Aorta (tissue), 5 donors: ENCODE measurements around the gene GPS1. TPM values are rescaled to one million over a fixed set of nuclear protein-coding genes. Genes with fewer than 3 reads are reported as not detected.

Source experiments
- ATAC-seq: fragments of 200-7000 bp; cut with Tn5 transposase; one replicate; pipeline ENCODE4 v1.9.1; 2022; ENCODE audit warnings: moderate library complexity; ENCODE audit not compliant: low FRiP score
- DNase-seq, 2 donors: peaks; one replicate each; pipeline ENCODE4 v3.0.0-alpha.2; 2020
- H3K27ac ChIP-seq, 2 donors: one replicate each; pipeline ENCODE4 v1.5.1; 2013; ENCODE audit warnings: low read length in 2 of 2, mild to moderate bottlenecking in 2 of 2, moderate library complexity in 2 of 2, control low read depth in 1 of 2, inconsistent platforms in 1 of 2, low read depth in 1 of 2
- H3K27me3 ChIP-seq, 2 donors: one replicate each; pipeline ENCODE4 v1.6.1; 2013; ENCODE audit warnings: control low read depth in 1 of 2, low read length in 1 of 2, mild to moderate bottlenecking in 1 of 2, moderate library complexity in 1 of 2; ENCODE audit not compliant: insufficient read depth in 2 of 2, control insufficient read depth in 1 of 2
- H3K36me3 ChIP-seq, 2 donors: one replicate each; pipeline ENCODE4 v1.6.1; 2013; ENCODE audit warnings: control low read depth in 1 of 2, low read length in 1 of 2, mild to moderate bottlenecking in 1 of 2; ENCODE audit not compliant: insufficient read depth in 2 of 2, control insufficient read depth in 1 of 2
- H3K4me1 ChIP-seq, 2 donors: one replicate each; pipeline ENCODE4 v1.6.1; 2013; ENCODE audit warnings: low read length in 2 of 2, control low read depth in 1 of 2, mild to moderate bottlenecking in 1 of 2, moderate library complexity in 1 of 2; ENCODE audit not compliant: insufficient read depth in 2 of 2, control insufficient read depth in 1 of 2
- H3K4me3 ChIP-seq, 2 donors: one replicate each; pipeline ENCODE4 v1.5.1; 2013; ENCODE audit warnings: low read length in 2 of 2, control low read depth in 1 of 2, mild to moderate bottlenecking in 1 of 2
- H3K9me3 ChIP-seq: one replicate; pipeline ENCODE4 v1.6.1; 2013; ENCODE audit warnings: mild to moderate bottlenecking, low read length; ENCODE audit not compliant: control insufficient read depth
- WGBS, 2 donors: extraction: QIAGEN DNeasy Blood & Tissue Kit; methylation state at CpG; one replicate each; pipeline ENCODE4 v1.1.7; 2013; 5-methylcytosine and 5-hydroxymethylcytosine counted together
- intact Hi-C, 2 donors: fragments of 100-400 bp; cut with DNase I; formaldehyde crosslinking; loops; one replicate each; pipeline versions ENCODE4 v1.14.2 to v1.15.0; 2022
- polyA plus RNA-seq, 2 donors: library from polyadenylated mRNA; stranded (reverse); fragments of 200-250 nt; gene quantifications; one replicate each; pipeline ENCODE4 v1.2.3, GENCODE V29; 2013
- total RNA-seq, 2 donors: library from RNA; stranded (reverse); fragmentation: NEBNext Ultra II Directional; extraction: Animal tissue kit (Norgen Biotek cat#: 25700); gene quantifications; one replicate each; pipeline ENCODE4 v1.2.1, GENCODE V29; 2021
- donor health status: healthy with polysubstance abuse.
- donor health status: Bipolar disorder and iron deficiency.
- donor health status: DM: no; HTN: no; CAD: no.
- donor health status: DM: no; HTN: no; CAD: no.
- donor health status: DM: yes; HTN: yes; CAD: no.

GPS1 gene
- total and polyA plus RNA-seq, 4 donors, result 46.9 to 171 (median 54.1) TPM

GRCh38 chr17:82103553-82104451 lies 52.1 kb downstream of the GPS1 start:
- no peaks in the 10 kb centered on the region for H3K36me3 ChIP-seq
- H3K9me3 ChIP-seq, result no peaks in the 10 kb centered on the region
- H3K4me1 ChIP-seq, result no peaks in the 10 kb centered on the region
- DNase-seq (peak in 1 of 2 donors; percentile 71), ATAC-seq (peak; percentile 36)
- H3K27ac ChIP-seq, result no peak overlapping the region
- WGBS, 2 donors, result 56 to 59% methylated on average over 22 to 24 of the region's 24 CpGs
- H3K4me3 ChIP-seq, result no peak overlapping the region
- no peaks in the 10 kb centered on the region for H3K27me3 ChIP-seq
- intact Hi-C loops, result no loop called here

GRCh38 chr17:82104797-82105416 lies 53.2 kb downstream of the GPS1 start:
- H3K9me3 ChIP-seq, result no peaks in the 10 kb centered on the region
- no peaks in the 10 kb centered on the region for H3K27me3 ChIP-seq
- WGBS, 2 donors, result 94% methylated on average over 11 of the region's 11 CpGs
- H3K36me3 ChIP-seq, result no peaks in the 10 kb centered on the region
- no peak for DNase-seq
- no peaks in the 10 kb centered on the region for H3K4me1 ChIP-seq
- H3K27ac ChIP-seq, result no peak overlapping the region
- intact Hi-C loops, result no loop called here
- ATAC-seq, result no peak
- H3K4me3 ChIP-seq, result no peak overlapping the region

- WGBS, 2 donors, result 92% methylated on average over 13 of the region's 13 CpGs
- Histone ChIP-seq H3K4me3 (no peak overlapping the region), H3K27ac (no peak overlapping the region), H3K36me3 (no peaks in the 10 kb centered on the region), H3K4me1 (no peaks in the 10 kb centered on the region), H3K9me3 (no peaks in the 10 kb centered on the region), H3K27me3 (no peaks in the 10 kb centered on the region)
- intact Hi-C loops, result no loop called here
- ATAC-seq (no peak), DNase-seq (no peak)
These were observed 53.8 kb downstream of the GPS1 start for GRCh38 chr17:82105417-82105881.

GRCh38 chr17:82105882-82106687 lies 54.4 kb downstream of the GPS1 start:
- peak; percentile 24 for ATAC-seq
- Histone ChIP-seq H3K9me3 (no peaks in the 10 kb centered on the region), H3K27me3 (no peaks in the 10 kb centered on the region), H3K36me3 (no peaks in the 10 kb centered on the region), H3K27ac (peak overlapping the region in 1 of 2 donors; percentile 58), H3K4me3 (no peak overlapping the region), H3K4me1 (no peaks in the 10 kb centered on the region)
- 42 to 45% methylated on average over 23 to 24 of the region's 24 CpGs for WGBS, 2 donors
- DNase-seq, result peak in 1 of 2 donors; percentile 69
- intact Hi-C loops, result no loop called here

GRCh38 chr17:82106688-82107305 lies 55.1 kb downstream of the GPS1 start:
- no peaks in the 10 kb centered on the region for H3K9me3 ChIP-seq
- no peaks in the 10 kb centered on the region for H3K27me3 ChIP-seq
- no peak overlapping the region for H3K4me3 ChIP-seq
- WGBS, 2 donors, result 6 to 8% methylated on average over 9 of the region's 9 CpGs
- H3K27ac ChIP-seq, result peak overlapping the region in 1 of 2 donors; percentile 58
- H3K4me1 ChIP-seq, result no peaks in the 10 kb centered on the region
- no peaks in the 10 kb centered on the region for H3K36me3 ChIP-seq
- intact Hi-C loops, result no loop called here
- DNase-seq (peak in 1 of 2 donors; percentile 53), ATAC-seq (peak; percentile 25)

Other genes starting within 250 kb of the GPS1 start
- under 1 TPM; 0.39 to 0.63 TPM for gene GCGR, start 247.7 kb upstream of the GPS1 start, total RNA-seq
- not detected for gene GCGR, start 247.7 kb upstream of the GPS1 start, polyA plus RNA-seq
- gene MCRIP1, start 218.6 kb upstream of the GPS1 start, total RNA-seq, result 100 to 1,000 TPM in 1 of 2 donors, 10 to 100 TPM in 1; 93.5 to 105 TPM
- gene MCRIP1, start 218.6 kb upstream of the GPS1 start, polyA plus RNA-seq, result 100 to 1,000 TPM; 158 to 310 TPM
- gene PPP1R27, start 216.8 kb upstream of the GPS1 start, total RNA-seq, result not detected
- gene PPP1R27, start 216.8 kb upstream of the GPS1 start, polyA plus RNA-seq, result under 1 TPM in 1 of 2 donors, not detected in 1; 0.41 TPM
- 100 to 1,000 TPM; 407 to 436 TPM for gene P4HB, start 191.4 kb upstream of the GPS1 start, total RNA-seq
- 100 to 1,000 TPM; 275 to 537 TPM for gene P4HB, start 191.4 kb upstream of the GPS1 start, polyA plus RNA-seq
- 100 to 1,000 TPM; 303 to 422 TPM for gene ARHGDIA, start 180.6 kb upstream of the GPS1 start, total RNA-seq
- 100 to 1,000 TPM; 163 to 310 TPM for gene ARHGDIA, start 180.6 kb upstream of the GPS1 start, polyA plus RNA-seq
- gene ALYREF, start 160.3 kb upstream of the GPS1 start, total RNA-seq, result 10 to 100 TPM; 38.6 to 43.3 TPM
- gene ALYREF, start 160.3 kb upstream of the GPS1 start, polyA plus RNA-seq, result 10 to 100 TPM; 29.7 to 36.1 TPM
- gene ANAPC11, start 160.2 kb upstream of the GPS1 start, total RNA-seq, result 10 to 100 TPM; 65.6 to 80.1 TPM
- 100 to 1,000 TPM; 190 to 195 TPM for gene ANAPC11, start 160.2 kb upstream of the GPS1 start, polyA plus RNA-seq
- 1 to 10 TPM in 1 of 2 donors, under 1 TPM in 1; 0.58 to 1.0 TPM for gene NPB, start 149.7 kb upstream of the GPS1 start, total RNA-seq
- gene NPB, start 149.7 kb upstream of the GPS1 start, polyA plus RNA-seq, result 1 to 10 TPM in 1 of 2 donors, not detected in 1; 2.4 TPM
- gene PCYT2, start 140.5 kb upstream of the GPS1 start, total RNA-seq, result 10 to 100 TPM; 14.6 to 20.8 TPM
- 10 to 100 TPM; 30.1 to 33.2 TPM for gene PCYT2, start 140.5 kb upstream of the GPS1 start, polyA plus RNA-seq
- gene SIRT7, start 133.7 kb upstream of the GPS1 start, total RNA-seq, result 10 to 100 TPM; 18.6 to 21.6 TPM
- gene SIRT7, start 133.7 kb upstream of the GPS1 start, polyA plus RNA-seq, result 10 to 100 TPM in 1 of 2 donors, 1 to 10 TPM in 1; 8.5 to 43.1 TPM
- gene MAFG, start 124.2 kb upstream of the GPS1 start, total RNA-seq, result 10 to 100 TPM; 29.4 to 38.6 TPM
- 10 to 100 TPM in 1 of 2 donors, 1 to 10 TPM in 1; 9.9 to 16.0 TPM for gene MAFG, start 124.2 kb upstream of the GPS1 start, polyA plus RNA-seq
- gene PYCR1, start 114.6 kb upstream of the GPS1 start, total RNA-seq, result 10 to 100 TPM in 1 of 2 donors, 1 to 10 TPM in 1; 9.4 to 23.4 TPM
- gene PYCR1, start 114.6 kb upstream of the GPS1 start, polyA plus RNA-seq, result 1 to 10 TPM; 4.3 to 6.4 TPM
- gene MYADML2, start 104.7 kb upstream of the GPS1 start, total RNA-seq, result not detected
- not detected for gene MYADML2, start 104.7 kb upstream of the GPS1 start, polyA plus RNA-seq
- gene NOTUM, start 90.7 kb upstream of the GPS1 start, total RNA-seq, result under 1 TPM in 1 of 2 donors, not detected in 1; 0.60 TPM
- 1 to 10 TPM in 1 of 2 donors, not detected in 1; 1.0 TPM for gene NOTUM, start 90.7 kb upstream of the GPS1 start, polyA plus RNA-seq
- 10 to 100 TPM; 30.3 to 30.5 TPM for gene ASPSCR1, start 74.3 kb upstream of the GPS1 start, total RNA-seq
- gene ASPSCR1, start 74.3 kb upstream of the GPS1 start, polyA plus RNA-seq, result 100 to 1,000 TPM in 1 of 2 donors, 10 to 100 TPM in 1; 15.0 to 108 TPM
- 10 to 100 TPM; 31.0 to 33.2 TPM for gene CENPX, start 29.0 kb upstream of the GPS1 start, total RNA-seq
- 100 to 1,000 TPM; 109 TPM for gene CENPX, start 29.0 kb upstream of the GPS1 start, polyA plus RNA-seq
- gene LRRC45, start 28.6 kb upstream of the GPS1 start, total RNA-seq, result 1 to 10 TPM; 4.3 to 10.0 TPM
- 10 to 100 TPM in 1 of 2 donors, 1 to 10 TPM in 1; 3.1 to 20.1 TPM for gene LRRC45, start 28.6 kb upstream of the GPS1 start, polyA plus RNA-seq
- gene RAC3, start 20.2 kb upstream of the GPS1 start, total RNA-seq, result under 1 TPM in 1 of 2 donors, not detected in 1; 0.57 TPM
- gene RAC3, start 20.2 kb upstream of the GPS1 start, polyA plus RNA-seq, result 1 to 10 TPM in 1 of 2 donors, under 1 TPM in 1; 0.63 to 2.8 TPM
- 10 to 100 TPM; 34.9 to 62.2 TPM for gene DCXR, start 14.2 kb upstream of the GPS1 start, total RNA-seq
- 10 to 100 TPM; 80.1 to 81.0 TPM for gene DCXR, start 14.2 kb upstream of the GPS1 start, polyA plus RNA-seq
- gene RFNG, start 87 bp upstream of the GPS1 start, total RNA-seq, result 10 to 100 TPM; 28.2 to 34.0 TPM
- gene RFNG, start 87 bp upstream of the GPS1 start, polyA plus RNA-seq, result 10 to 100 TPM; 28.3 to 73.0 TPM
- gene DUS1L, start 13.9 kb downstream of the GPS1 start, total RNA-seq, result 10 to 100 TPM; 47.0 to 61.1 TPM
- 100 to 1,000 TPM in 1 of 2 donors, 10 to 100 TPM in 1; 43.7 to 143 TPM for gene DUS1L, start 13.9 kb downstream of the GPS1 start, polyA plus RNA-seq
- gene FASN, start 46.3 kb downstream of the GPS1 start, total RNA-seq, result 10 to 100 TPM; 42.2 to 64.0 TPM
- 10 to 100 TPM in 1 of 2 donors, 1 to 10 TPM in 1; 4.3 to 10.4 TPM for gene FASN, start 46.3 kb downstream of the GPS1 start, polyA plus RNA-seq
- 10 to 100 TPM; 31.2 to 53.4 TPM for gene CCDC57, start 160.9 kb downstream of the GPS1 start, total RNA-seq
- gene CCDC57, start 160.9 kb downstream of the GPS1 start, polyA plus RNA-seq, result 100 to 1,000 TPM in 1 of 2 donors, 10 to 100 TPM in 1; 17.8 to 145 TPM
- gene SLC16A3, start 177.1 kb downstream of the GPS1 start, total RNA-seq, result 10 to 100 TPM; 55.6 to 96.9 TPM
- 10 to 100 TPM in 1 of 2 donors, 1 to 10 TPM in 1; 7.6 to 20.3 TPM for gene SLC16A3, start 177.1 kb downstream of the GPS1 start, polyA plus RNA-seq
- 100 to 1,000 TPM; 130 to 153 TPM for gene CSNK1D, start 221.8 kb downstream of the GPS1 start, total RNA-seq
- 10 to 100 TPM; 39.9 to 73.4 TPM for gene CSNK1D, start 221.8 kb downstream of the GPS1 start, polyA plus RNA-seq